PFSK-1 (cell line): ENCODE measurements around the gene CUX1.

ENCODE experiments used
- POLR2AphosphoS5 ChIP-seq: IDR thresholded peaks from 2 replicates; pipeline ENCODE4 v1.6.1; 2012; ENCODE audit warnings: low read depth, mild to moderate bottlenecking, control low read depth, low read length, moderate library complexity
- SIN3A ChIP-seq: IDR thresholded peaks from 2 replicates; pipeline ENCODE4 v1.6.1; 2012; ENCODE audit warnings: mild to moderate bottlenecking, low read length, moderate library complexity, borderline replicate concordance; ENCODE audit not compliant: insufficient read depth

GRCh38 chr7:102039706-102040105, 222.3 kb downstream of the CUX1 start:
- TF ChIP-seq POLR2AphosphoS5 (no peak), SIN3A (no peak)
